ENCODE measurements around the gene TBX5.

DNA sequence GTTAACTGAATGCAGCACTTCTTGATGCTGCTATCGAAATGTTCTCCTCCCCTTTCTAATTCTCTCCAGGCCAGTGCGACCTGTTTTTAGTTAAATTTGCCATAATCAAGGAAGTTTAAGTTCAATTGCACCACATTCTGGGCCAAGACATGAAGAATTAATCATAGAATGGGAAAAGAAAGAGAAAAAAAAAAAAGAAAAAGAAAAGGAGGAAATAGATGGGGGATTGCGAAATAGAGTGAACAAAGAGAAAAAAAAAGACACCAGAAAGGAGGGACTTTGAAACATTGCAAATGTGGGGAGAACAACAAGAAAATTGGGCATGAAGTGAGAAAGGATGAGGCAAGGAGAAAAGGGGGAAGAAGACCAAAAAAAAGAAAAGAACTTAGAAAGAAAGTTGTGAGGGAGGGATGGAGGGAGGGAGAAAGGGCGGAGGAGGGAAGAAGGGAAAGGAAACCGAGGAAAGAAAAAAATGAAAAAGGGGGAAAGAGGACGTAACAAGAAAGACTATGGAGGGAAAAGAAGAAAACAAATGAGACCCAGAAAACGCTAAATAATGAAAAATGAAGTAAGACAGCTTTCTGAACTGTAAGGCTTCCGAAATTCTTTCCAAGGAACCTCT is 32.8 kb upstream of the TBX5 start:
- TF ChIP-seq, protein P1, sequence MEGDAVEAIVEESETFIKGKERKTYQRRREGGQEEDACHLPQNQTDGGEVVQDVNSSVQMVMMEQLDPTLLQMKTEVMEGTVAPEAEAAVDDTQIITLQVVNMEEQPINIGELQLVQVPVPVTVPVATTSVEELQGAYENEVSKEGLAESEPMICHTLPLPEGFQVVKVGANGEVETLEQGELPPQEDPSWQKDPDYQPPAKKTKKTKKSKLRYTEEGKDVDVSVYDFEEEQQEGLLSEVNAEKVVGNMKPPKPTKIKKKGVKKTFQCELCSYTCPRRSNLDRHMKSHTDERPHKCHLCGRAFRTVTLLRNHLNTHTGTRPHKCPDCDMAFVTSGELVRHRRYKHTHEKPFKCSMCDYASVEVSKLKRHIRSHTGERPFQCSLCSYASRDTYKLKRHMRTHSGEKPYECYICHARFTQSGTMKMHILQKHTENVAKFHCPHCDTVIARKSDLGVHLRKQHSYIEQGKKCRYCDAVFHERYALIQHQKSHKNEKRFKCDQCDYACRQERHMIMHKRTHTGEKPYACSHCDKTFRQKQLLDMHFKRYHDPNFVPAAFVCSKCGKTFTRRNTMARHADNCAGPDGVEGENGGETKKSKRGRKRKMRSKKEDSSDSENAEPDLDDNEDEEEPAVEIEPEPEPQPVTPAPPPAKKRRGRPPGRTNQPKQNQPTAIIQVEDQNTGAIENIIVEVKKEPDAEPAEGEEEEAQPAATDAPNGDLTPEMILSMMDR (IDR thresholded peaks at IDR 0.05) = no peak
- no peak for TF ChIP-seq POLR2A (IDR thresholded peaks at IDR 0.05)
- TF ChIP-seq EP300 (IDR thresholded peaks at IDR 0.05) = no peak
